ENCODE measurements around the gene CTTNBP2NL.
"Not testable (repeated sequence)": the region's sequence is repeated elsewhere in the genome, so short reads cannot be mapped to it uniquely, and the experiment has no call there.

The CTTNBP2NL gene

GRCh38 chr1:112462953-112463279 lies 66.9 kb downstream of the CTTNBP2NL start:
- no peak for DNase-seq (ENCODE audit: low read depth)
- H3K4me3 ChIP-seq (ENCODE audit: low read length), result no peak overlapping the region
- TF ChIP-seq, protein P1, sequence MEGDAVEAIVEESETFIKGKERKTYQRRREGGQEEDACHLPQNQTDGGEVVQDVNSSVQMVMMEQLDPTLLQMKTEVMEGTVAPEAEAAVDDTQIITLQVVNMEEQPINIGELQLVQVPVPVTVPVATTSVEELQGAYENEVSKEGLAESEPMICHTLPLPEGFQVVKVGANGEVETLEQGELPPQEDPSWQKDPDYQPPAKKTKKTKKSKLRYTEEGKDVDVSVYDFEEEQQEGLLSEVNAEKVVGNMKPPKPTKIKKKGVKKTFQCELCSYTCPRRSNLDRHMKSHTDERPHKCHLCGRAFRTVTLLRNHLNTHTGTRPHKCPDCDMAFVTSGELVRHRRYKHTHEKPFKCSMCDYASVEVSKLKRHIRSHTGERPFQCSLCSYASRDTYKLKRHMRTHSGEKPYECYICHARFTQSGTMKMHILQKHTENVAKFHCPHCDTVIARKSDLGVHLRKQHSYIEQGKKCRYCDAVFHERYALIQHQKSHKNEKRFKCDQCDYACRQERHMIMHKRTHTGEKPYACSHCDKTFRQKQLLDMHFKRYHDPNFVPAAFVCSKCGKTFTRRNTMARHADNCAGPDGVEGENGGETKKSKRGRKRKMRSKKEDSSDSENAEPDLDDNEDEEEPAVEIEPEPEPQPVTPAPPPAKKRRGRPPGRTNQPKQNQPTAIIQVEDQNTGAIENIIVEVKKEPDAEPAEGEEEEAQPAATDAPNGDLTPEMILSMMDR (IDR thresholded peaks at IDR 0.05; ENCODE audit: insufficient read depth, low read depth, low read length, missing control alignments), result no peak

GRCh38 chr1:112464501-112464900 lies 68.5 kb downstream of the CTTNBP2NL start:
- peak; percentile 87 for DNase-seq (ENCODE audit: low read depth)
- TF ChIP-seq, protein P1 (IDR thresholded peaks at IDR 0.05; ENCODE audit: insufficient read depth, low read depth, low read length, missing control alignments), result no peak
- no peak overlapping the region for H3K4me3 ChIP-seq (ENCODE audit: low read length)

- H3K4me3 ChIP-seq (ENCODE audit: low read length), result no peak overlapping the region
- TF ChIP-seq, protein P1 (IDR thresholded peaks at IDR 0.05; ENCODE audit: insufficient read depth, low read depth, low read length, missing control alignments), result no peak
- DNase-seq (ENCODE audit: low read depth), result peak; percentile 56
Measured at GRCh38 chr1:112465122-112465521, 69.1 kb downstream of the CTTNBP2NL start.

GRCh38 chr1:112466078-112466660 lies 70.2 kb downstream of the CTTNBP2NL start:
- peak; percentile 95 for DNase-seq (ENCODE audit: low read depth)
- H3K4me3 ChIP-seq (ENCODE audit: low read length), result peak overlapping the region; percentile 46
- TF ChIP-seq, protein P1 (IDR thresholded peaks at IDR 0.05; ENCODE audit: insufficient read depth, low read depth, low read length, missing control alignments), result peak; percentile 75

DNA sequence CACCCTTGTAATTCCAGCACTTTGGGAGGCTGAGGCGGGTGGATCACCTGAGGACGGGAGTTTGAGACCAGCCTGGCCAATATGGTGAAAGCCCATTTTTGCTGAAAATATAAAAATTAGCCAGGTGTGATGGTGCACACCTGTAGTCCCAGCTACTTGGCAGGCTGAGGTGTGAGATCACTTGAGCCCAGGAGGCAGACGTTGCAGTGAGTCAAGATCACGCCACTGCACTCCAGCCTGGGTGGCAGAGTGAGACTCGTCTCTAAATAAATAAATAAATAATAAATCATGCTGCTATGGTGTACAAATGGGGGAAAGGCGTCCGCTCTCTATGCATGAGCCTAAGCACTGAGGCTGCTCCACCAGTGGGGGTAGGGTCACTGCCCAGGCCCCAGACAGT lies 74.3 kb downstream of the CTTNBP2NL start:
- DNase-seq (ENCODE audit: low read depth), result peak; percentile 66
- H3K4me3 ChIP-seq (ENCODE audit: low read length), result not testable (repeated sequence)

- no peak for DNase-seq (ENCODE audit: low read depth)
- H3K4me3 ChIP-seq (ENCODE audit: low read length), result no peak overlapping the region
- TF ChIP-seq, protein P1 (IDR thresholded peaks at IDR 0.05; ENCODE audit: insufficient read depth, low read depth, low read length, missing control alignments), result no peak
Measured at GRCh38 chr1:112470966-112471365, 75.0 kb downstream of the CTTNBP2NL start.

GRCh38 chr1:112472142-112472541 lies 76.1 kb downstream of the CTTNBP2NL start:
- H3K4me3 ChIP-seq (ENCODE audit: low read length), result no peak overlapping the region
- TF ChIP-seq, protein P1 (IDR thresholded peaks at IDR 0.05; ENCODE audit: insufficient read depth, low read depth, low read length, missing control alignments), result no peak
- no peak for DNase-seq (ENCODE audit: low read depth)

Measured in epithelial cell of esophagus (primary cell).